ENCODE measurements around the gene PPARGC1A. TPM values are rescaled to one million over a fixed set of nuclear protein-coding genes. Genes with fewer than 3 reads are reported as not detected.
A peak's percentile ranks its signal among the peaks of the same experiment; 100 is the strongest.

PPARGC1A gene
- total and polyA plus RNA-seq, 4 donors, result 7.7 to 34.6 (median 16.3) TPM

- peak overlapping the region; percentile 40 to 65 for H3K27ac ChIP-seq (ENCODE audit: low read depth in 1 of 2, low read length in 2 of 2)
- no peaks in the 10 kb centered on the region for H3K36me3 ChIP-seq (ENCODE audit: control insufficient read depth in 4 of 4, insufficient read depth in 3 of 4, low read depth in 1 of 4, low read length in 3 of 4)
- H3K4me3 ChIP-seq (ENCODE audit: low read depth in 1 of 3, low read length in 3 of 3), result no peak overlapping the region
- 38% methylated on average over 3 of the region's 3 CpGs for whole genome bisulfite sequencing
- TF ChIP-seq EGR1 (IDR thresholded peaks at IDR 0.05; ENCODE audit: low read depth in 2 of 2) (no peak), RXRA (IDR thresholded peaks at IDR 0.05) (peak; percentile 83 to 86), ATF3 (IDR thresholded peaks at IDR 0.05) (peak; percentile 30), HNF4A (conservative IDR thresholded peaks at IDR 0.05) (peak; percentile 33 to 36), SP1 (IDR thresholded peaks at IDR 0.05) (peak; percentile 47), RAD21 (IDR thresholded peaks at IDR 0.05) (peak in 1 of 2 donors; percentile 15), GABPA (IDR thresholded peaks at IDR 0.05 in 1 of 2, conservative IDR thresholded peaks at IDR 0.05 in 1 of 2) (no peak), JUND (IDR thresholded peaks at IDR 0.05) (peak; percentile 59 to 76), FOXA2 (IDR thresholded peaks at IDR 0.05) (peak; percentile 72), HNF4G (IDR thresholded peaks at IDR 0.05) (no peak)
- no peak overlapping the region for H3K9ac ChIP-seq (ENCODE audit: low read depth in 1 of 2, low read length in 2 of 2)
- peaks cover 2 to 25% (median 13%) of the 10 kb centered on the region in 4 donors for H3K4me1 ChIP-seq (ENCODE audit: control insufficient read depth in 4 of 4, insufficient read depth in 4 of 4, low read length in 3 of 4)
- DNase-seq (ENCODE audit: low spot score), result no peak
- no peaks in the 10 kb centered on the region for H3K27me3 ChIP-seq (ENCODE audit: control insufficient read depth in 4 of 4, insufficient read depth in 4 of 4, low read length in 3 of 4)
- H3K9me3 ChIP-seq (ENCODE audit: control insufficient read depth in 4 of 4, low read length in 3 of 4), result no peaks in the 10 kb centered on the region
Measured at GRCh38 chr4:23923141-23923540, 33.3 kb upstream of the PPARGC1A start.

GRCh38 chr4:23922541-23923111, 32.8 kb upstream of the PPARGC1A start:
- Histone ChIP-seq H3K36me3 (ENCODE audit: control insufficient read depth in 4 of 4, insufficient read depth in 3 of 4, low read depth in 1 of 4, low read length in 3 of 4) (no peaks in the 10 kb centered on the region), H3K4me1 (ENCODE audit: control insufficient read depth in 4 of 4, insufficient read depth in 4 of 4, low read length in 3 of 4) (peaks cover 2 to 25% (median 13%) of the 10 kb centered on the region in 4 donors), H3K4me3 (ENCODE audit: low read depth in 1 of 3, low read length in 3 of 3) (no peak overlapping the region), H3K9me3 (ENCODE audit: control insufficient read depth in 4 of 4, low read length in 3 of 4) (no peaks in the 10 kb centered on the region), H3K9ac (ENCODE audit: low read depth in 1 of 2, low read length in 2 of 2) (no peak overlapping the region), H3K27me3 (ENCODE audit: control insufficient read depth in 4 of 4, insufficient read depth in 4 of 4, low read length in 3 of 4) (no peaks in the 10 kb centered on the region), H3K27ac (ENCODE audit: low read depth in 1 of 2, low read length in 2 of 2) (peak overlapping the region; percentile 40 to 65)
- DNase-seq (ENCODE audit: low spot score), result no peak
- no peak for TF ChIP-seq RXRA (IDR thresholded peaks at IDR 0.05)
- peak; percentile 60 for TF ChIP-seq YY1 (IDR thresholded peaks at IDR 0.05)
- TF ChIP-seq JUND (IDR thresholded peaks at IDR 0.05), result no peak
- no peak for TF ChIP-seq MAX (IDR thresholded peaks at IDR 0.05)
- peak in 1 of 2 donors; percentile 36 for TF ChIP-seq HNF4A (conservative IDR thresholded peaks at IDR 0.05)
- TF ChIP-seq NR2F2 (IDR thresholded peaks at IDR 0.05), result no peak
- no peak for TF ChIP-seq TAF1 (conservative IDR thresholded peaks at IDR 0.05)
- no peak for TF ChIP-seq EGR1 (IDR thresholded peaks at IDR 0.05; ENCODE audit: low read depth in 2 of 2)
- WGBS, result 77% methylated on average over 8 of the region's 8 CpGs

- DNase-seq (ENCODE audit: low spot score), result no peak
- TF ChIP-seq HNF4A (conservative IDR thresholded peaks at IDR 0.05) (peak; percentile 78 to 86), ATF3 (IDR thresholded peaks at IDR 0.05) (no peak), FOXA2 (IDR thresholded peaks at IDR 0.05) (no peak), YY1 (IDR thresholded peaks at IDR 0.05) (peak; percentile 52), JUND (IDR thresholded peaks at IDR 0.05) (no peak), HNF4G (IDR thresholded peaks at IDR 0.05) (peak; percentile 74), CTCF (IDR thresholded peaks at IDR 0.05; ENCODE audit: low read depth, low read length, missing input control) (no peak), TAF1 (conservative IDR thresholded peaks at IDR 0.05) (no peak), RXRA (IDR thresholded peaks at IDR 0.05) (peak; percentile 45 to 48), REST (IDR thresholded peaks at IDR 0.05) (no peak), FOXA1 (IDR thresholded peaks at IDR 0.05) (no peak), SP1 (IDR thresholded peaks at IDR 0.05) (peak; percentile 41), EGR1 (IDR thresholded peaks at IDR 0.05; ENCODE audit: low read depth in 2 of 2) (no peak), GABPA (IDR thresholded peaks at IDR 0.05 in 1 of 2, conservative IDR thresholded peaks at IDR 0.05 in 1 of 2) (no peak), MAX (IDR thresholded peaks at IDR 0.05) (peak; percentile 34), RAD21 (IDR thresholded peaks at IDR 0.05) (peak; percentile 36 to 56)
Measured at GRCh38 chr4:23922013-23922412, 32.2 kb upstream of the PPARGC1A start.

More at GRCh38 chr4:23922013-23922412, 32.2 kb upstream of the PPARGC1A start:
- Histone ChIP-seq H3K27ac (ENCODE audit: low read depth in 1 of 2, low read length in 2 of 2) (peak overlapping the region; percentile 40 to 65), H3K9me3 (ENCODE audit: control insufficient read depth in 4 of 4, low read length in 3 of 4) (no peaks in the 10 kb centered on the region), H3K4me1 (ENCODE audit: control insufficient read depth in 4 of 4, insufficient read depth in 4 of 4, low read length in 3 of 4) (peaks cover 2 to 25% (median 13%) of the 10 kb centered on the region in 4 donors), H3K9ac (ENCODE audit: low read depth in 1 of 2, low read length in 2 of 2) (no peak overlapping the region), H3K27me3 (ENCODE audit: control insufficient read depth in 4 of 4, insufficient read depth in 4 of 4, low read length in 3 of 4) (no peaks in the 10 kb centered on the region), H3K4me3 (ENCODE audit: low read depth in 1 of 3, low read length in 3 of 3) (no peak overlapping the region), H3K36me3 (ENCODE audit: control insufficient read depth in 4 of 4, insufficient read depth in 3 of 4, low read depth in 1 of 4, low read length in 3 of 4) (no peaks in the 10 kb centered on the region)
- WGBS, result 98% methylated on average over 2 of the region's 2 CpGs

Measured in liver (tissue), 9 donors.